ENCODE results near the gene FER.
"Not testable (repeated sequence)": the region's sequence is repeated elsewhere in the genome, so short reads cannot be mapped to it uniquely, and the experiment has no call there.

FER gene

DNA sequence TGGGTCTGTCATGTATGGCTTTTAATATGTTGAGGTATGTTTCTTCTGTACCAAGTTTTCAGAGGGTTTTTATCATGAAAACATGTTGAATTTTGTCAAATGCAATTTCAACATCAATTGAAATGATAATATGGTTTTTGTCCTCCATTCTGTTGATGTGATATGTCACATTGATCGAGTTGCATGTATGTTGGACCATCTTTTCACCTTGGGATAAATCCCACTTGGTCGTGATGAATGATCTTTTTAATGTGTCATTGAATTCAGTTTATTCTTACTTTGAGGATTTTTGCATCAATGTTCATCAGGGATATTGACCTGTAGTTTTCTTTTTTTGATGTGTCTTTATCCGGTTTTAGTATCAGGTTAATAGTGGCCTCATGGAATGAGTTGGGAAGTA lies 373.5 kb downstream of the FER start:
- DNase-seq (ENCODE audit: low spot score), result no peak

DNA sequence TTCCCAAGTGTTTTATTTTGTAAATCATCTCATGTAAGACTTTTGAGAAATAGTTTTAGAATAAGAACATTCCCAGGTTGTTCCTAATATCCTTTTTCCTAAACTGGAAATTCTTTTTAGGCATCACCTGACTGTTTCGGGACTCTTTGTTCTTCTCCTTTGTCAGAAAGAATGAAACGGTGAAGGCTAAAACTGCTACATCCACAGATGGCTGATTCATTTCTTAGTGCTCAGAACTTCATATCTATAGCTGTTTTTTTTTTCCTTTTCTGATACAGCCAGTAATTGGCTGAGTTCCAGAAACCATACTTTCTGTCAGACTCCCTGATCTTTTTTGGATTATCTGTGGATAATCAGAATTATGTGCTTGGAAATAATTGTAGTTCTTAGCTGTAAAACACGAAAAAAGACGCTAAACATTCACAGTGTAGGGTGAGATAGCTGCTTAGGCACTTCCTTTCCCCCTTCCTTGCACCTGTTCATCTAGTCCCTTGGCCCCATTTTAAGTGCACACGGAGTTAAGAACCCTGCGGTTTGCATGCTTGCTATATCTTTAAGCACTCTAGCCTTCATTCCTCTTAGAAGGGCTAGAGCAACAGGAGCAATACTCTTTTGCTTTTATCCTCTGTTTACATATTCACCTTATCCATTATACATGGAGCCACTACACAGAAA lies 378.2 kb downstream of the FER start:
- DNase-seq (ENCODE audit: low spot score), result no peak

DNA sequence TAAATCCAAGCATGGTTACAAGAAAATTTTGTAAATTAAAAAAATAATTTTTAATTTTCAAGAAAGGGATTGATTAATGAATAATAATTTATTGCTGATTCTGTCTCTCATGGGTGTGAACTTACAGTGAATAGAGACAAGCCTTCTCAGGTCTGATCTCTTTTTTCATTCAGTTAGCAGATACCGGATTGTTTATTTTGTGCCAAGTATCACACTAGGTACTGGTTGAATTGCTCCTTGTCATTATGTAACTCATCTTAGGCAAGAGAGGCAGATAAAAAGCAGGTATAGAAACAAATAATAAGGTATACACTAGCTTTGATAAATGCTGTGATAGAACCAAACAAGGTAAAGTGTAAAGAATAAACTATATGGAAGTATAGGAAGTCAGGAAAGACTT lies 378.8 kb downstream of the FER start:
- DNase-seq (ENCODE audit: low spot score), result no peak

DNA sequence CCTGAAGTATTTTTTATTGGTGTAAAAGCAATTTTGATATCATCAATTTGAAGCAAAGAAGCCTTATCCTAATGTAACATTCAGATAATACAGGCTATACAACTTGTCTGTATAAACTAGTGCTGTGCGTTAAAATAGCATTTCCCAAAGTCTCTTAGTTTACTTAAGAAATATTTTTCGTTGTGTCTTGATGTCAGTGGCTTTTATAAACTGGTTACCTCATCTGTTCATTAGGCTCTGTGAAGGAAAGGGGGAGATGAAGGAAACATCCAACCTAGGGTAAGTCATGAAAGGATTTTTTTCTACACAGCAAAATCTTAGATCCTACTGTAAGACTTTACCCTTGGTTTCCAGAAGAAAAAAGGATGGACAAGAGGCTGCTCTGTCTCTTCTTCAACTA lies 389.2 kb downstream of the FER start:
- no peak for DNase-seq (ENCODE audit: low spot score)

DNA sequence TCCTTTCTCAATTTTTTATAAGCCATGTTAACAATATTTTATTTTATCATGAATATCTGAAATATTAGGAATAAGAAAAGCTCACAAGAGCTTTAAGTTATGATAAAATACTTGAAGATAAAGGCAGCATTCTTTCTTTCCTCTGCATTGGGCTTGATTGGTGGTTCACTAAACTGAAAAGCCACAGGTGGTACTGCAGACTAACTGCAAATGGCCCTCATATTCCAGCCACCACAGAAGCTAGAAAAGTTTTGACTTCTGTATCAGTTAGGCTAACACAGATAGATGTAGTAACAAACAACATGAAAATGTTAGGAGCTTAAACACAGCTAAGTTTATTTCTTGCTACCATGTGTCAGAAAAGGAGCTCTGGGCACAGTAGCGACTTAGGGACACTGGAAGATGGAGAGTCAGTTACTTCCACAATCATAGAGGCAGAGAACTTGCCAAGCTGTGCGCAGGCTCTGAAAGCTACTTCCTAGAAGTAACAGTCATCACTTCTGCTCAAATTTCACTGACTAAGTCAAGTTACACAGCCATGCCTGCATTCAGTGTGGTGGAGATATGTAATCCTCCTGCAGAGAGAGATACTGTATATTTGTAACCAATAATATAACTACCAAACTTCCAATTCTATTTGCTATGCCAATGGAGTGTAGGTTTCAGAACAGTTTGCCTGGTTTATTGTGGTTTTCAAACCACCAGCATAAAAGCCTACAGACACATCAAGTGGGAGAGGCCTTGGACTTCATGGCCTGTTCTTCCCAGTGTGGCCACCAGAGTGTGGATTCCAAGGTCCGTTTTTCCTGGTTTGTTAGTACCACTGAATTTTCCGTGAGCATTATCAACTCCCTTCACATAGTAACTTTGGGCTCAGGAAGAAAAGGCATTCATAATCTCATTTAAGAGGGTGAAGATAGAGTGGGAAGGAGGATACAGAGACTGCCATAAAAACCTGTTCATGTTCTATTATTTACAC lies 393.8 kb downstream of the FER start:
- no peak for DNase-seq (ENCODE audit: low spot score)

DNA sequence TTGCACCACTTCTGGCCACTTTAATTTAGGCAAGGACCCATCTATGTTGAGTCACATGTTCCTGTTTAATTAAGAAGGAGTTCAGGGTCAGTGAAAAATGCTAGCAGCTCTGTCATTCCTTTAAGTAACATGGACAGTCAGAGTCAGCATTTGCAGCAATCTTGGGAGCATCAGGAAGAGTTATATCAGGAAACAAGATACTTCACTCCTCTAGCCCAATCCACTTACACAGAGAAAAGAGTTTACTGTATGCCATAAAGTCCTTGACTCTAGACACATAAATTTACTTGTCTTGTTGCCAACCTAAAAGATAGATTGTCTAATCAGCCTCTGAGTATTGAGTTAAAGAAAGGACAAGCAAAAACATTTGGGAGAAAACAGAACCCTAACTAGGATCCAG lies 395.3 kb downstream of the FER start:
- no peak for DNase-seq (ENCODE audit: low spot score)

DNA sequence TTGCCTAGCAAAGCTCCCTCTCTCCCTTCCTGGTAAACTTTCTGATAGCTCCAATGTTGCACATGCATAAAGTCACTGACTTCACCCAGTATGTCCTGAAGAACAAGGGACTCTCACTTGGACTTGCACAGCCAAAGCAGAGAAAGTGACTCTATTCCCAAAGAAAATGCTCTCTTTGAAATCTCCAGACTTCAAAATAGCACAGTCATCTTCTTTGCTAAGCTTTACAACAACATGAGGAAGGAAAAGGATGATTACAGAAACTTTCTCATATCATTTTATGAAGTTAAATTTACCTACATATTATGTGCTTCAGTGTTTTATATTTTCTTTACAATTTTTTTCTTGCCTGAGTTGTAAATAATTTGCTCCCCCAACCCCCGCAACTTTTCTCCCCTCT lies 397.4 kb downstream of the FER start:
- no peak for DNase-seq (ENCODE audit: low spot score)

DNA sequence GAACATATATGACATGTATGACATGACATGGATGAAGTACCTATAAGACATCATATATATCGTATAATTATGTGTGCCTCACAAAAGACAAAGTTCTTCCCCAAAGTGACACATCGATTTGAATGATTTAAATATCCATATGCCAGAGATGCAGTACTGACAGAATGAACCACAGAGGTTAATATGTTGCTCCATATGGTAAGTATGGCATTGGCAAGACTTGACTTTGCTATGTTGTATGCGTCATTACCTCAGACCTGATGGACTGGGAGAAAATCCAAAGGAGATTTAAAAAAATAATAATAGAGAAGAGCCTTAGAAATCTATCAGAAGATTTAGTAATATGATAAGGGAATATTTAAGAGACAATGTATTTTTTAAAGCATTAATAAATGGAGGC lies 398.9 kb downstream of the FER start:
- no peak for DNase-seq (ENCODE audit: low spot score)

DNA sequence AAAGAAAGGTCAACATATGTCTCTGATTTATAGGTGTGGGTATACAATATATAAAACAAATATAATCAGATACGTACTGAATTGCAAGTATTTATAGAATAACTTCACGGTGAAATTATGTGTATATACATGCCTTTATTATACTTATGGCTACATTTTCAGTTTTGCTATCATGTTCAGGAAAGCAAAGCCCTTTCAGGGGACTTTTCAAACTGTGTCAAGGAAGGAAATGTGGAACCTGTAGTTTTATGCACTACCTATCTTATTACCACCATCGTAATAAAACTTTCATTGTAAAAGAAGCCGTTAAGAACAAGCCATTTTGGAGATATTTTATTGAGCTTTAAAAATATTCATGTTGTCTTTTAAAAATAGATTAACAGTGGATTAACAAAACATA lies 404.9 kb downstream of the FER start:
- DNase-seq (ENCODE audit: low spot score), result no peak

DNA sequence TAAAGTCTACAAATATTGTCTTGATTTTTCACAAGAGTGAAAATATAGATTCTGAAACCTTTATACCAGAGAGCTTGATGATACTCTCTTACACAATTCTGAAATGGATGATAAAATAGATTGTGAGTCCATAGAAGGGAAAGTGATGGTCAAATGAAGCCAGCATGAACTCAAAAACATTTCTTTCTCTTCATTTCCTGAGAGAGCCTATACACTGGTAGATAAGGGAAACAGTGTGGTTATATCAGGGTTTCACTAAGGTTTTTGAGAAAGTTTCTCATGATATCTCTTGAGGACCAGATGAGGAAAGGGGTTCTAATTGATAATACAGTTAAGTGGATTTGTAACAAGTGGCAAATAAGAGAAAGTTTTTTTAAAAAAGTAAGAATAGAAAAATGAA lies 407.9 kb downstream of the FER start:
- DNase-seq (ENCODE audit: low spot score), result no peak

DNA sequence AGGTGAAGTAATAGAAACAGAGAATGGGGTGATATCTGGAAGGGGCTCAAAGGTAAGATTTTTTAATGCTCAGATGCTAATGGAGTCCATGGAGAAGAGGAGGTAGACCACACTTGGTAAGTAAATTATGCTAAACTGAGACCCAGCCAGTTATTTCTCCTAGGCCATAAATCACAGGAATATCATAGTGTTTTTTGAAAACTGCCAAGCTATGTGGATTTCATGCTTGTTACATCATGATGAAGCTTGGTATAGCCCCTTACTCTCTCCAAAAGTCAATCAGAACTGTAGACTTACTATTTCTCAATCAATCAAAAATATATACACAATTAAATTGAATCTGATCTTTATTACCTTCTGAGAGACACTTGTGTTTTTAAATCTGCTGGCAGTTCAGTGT lies 409.2 kb downstream of the FER start:
- no peak for DNase-seq (ENCODE audit: low spot score)

DNA sequence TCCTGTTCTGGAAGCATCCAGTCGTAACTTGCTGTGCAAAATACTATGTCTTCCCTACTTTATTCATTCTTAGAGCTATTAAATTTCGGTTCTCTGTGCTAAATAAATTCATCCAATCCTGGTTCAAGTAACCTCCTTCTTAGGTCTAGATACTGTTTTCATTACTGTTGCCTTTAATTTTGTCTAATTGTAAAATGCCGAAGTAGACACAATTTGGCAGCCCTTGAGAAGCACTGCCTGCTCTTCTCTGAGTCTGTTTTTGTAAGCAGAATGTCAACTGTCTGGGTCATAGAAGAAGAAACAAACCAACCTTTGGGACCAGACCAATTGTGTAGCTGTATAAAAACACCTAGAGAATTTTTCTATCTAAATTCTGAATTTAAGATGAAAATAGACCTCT lies 412.8 kb downstream of the FER start:
- no peak for DNase-seq (ENCODE audit: low spot score)

DNA sequence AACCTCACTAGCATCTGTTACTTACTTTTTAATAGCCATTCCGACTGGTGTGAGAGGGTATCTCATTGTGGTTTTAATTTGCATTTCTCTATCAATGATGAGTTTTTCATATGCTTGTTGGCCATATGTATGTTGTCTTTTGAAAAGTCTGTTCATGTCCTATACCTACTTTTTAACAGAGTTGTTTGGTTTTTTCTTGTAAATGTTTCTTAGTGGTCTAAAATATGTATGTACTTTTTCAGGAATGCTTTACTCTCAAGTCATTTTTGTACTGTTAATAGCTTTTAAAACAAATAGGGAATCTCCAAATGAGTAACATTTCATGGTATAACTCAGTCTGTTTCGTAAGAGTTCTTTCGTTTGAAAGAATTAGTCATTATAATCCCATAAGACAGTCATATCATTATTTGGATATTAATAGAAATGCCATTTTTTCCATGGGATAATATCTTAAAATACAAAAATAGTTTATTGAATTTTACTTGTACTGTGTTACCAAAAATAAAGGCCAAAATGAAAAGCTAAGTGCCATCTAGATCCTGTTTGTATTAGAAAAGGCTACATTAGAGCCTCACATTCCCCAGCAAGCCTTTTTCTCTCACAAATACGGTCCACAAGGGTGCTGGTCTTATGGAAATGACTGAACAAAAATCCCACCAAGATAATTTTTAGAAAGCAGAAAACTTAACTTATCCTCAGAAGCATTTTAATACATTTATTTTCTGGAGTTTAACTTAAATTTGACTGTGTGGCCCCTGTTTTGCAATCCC lies 414.4 kb downstream of the FER start:
- DNase-seq (ENCODE audit: low spot score), result no peak

DNA sequence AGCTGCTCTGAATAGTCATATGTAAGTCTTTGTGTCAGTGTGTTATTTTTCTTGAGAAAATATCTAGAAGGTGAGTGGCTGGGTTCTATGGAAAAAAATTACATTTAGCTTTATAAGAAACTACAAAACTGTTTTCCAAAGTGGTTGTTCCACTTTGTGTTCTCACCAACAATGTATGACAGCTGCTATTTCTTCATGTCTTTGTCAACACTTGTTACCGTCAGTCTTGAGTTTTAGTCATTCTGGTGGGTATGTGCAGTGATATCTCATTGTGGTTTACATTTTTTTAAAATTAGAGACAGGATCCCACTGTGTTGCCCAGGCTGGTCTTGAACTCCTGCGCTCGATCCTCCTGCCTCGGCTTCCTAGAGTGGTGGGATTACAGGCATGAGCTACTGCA lies 415.6 kb downstream of the FER start:
- no peak for DNase-seq (ENCODE audit: low spot score)

DNA sequence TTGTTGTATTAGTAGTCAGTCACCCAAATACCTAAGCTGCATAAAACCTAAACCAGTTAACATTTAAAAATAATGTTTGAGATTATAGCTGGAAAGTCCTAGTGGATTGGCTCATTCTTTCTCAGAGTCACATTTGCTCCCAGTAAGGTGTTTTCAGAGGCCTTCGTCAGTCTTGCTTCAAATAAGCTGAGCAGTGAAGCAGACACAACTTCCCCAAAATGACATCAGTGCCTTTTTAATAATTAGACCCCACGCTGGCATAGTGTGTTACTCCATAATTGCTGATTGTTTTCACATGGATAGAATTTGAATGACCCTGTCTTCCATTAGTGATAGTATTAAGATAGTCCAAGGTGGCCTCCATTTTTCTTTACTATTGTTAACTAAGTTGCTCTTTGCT lies 416.3 kb downstream of the FER start:
- DNase-seq (ENCODE audit: low spot score), result no peak

DNA sequence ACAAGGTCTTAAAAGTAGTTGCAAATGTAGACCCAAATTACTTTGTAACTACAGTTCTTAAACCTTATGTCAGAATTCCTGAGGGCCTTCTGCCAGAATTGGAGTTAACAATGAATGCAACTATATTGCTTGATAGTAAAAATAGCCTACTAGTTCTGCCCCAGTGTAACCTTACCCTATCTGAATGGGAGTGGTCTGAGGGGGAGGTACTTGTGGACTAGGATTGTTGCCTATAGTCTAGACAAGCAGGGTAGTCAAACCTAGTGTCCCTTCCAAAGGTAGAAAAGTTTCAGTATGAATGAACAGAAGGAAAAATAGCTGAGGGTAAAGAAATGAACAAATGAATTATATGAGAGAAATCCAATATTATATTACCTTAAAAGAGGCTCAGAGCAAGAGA lies 419.9 kb downstream of the FER start:
- DNase-seq (ENCODE audit: low spot score), result no peak

DNA sequence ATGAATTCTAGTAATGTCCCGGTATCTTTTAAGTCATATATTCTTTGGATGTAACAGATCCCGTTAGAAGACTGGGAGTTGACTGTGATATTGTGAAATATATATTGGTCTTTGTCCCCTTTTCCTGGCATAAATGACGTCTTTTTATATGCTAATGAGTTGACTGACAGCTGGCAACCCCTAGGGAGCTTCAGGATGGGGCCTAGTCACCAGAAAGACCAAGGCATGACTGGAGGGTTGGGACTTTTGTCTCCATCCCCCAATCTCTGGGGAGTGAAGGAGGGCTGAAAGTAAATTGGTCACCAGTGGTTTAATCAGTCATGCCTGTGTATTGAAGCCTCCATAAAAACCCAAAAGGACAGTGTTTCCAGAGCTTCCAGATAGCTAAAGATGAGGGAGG lies 420.5 kb downstream of the FER start:
- DNase-seq (ENCODE audit: low spot score), result no peak

DNA sequence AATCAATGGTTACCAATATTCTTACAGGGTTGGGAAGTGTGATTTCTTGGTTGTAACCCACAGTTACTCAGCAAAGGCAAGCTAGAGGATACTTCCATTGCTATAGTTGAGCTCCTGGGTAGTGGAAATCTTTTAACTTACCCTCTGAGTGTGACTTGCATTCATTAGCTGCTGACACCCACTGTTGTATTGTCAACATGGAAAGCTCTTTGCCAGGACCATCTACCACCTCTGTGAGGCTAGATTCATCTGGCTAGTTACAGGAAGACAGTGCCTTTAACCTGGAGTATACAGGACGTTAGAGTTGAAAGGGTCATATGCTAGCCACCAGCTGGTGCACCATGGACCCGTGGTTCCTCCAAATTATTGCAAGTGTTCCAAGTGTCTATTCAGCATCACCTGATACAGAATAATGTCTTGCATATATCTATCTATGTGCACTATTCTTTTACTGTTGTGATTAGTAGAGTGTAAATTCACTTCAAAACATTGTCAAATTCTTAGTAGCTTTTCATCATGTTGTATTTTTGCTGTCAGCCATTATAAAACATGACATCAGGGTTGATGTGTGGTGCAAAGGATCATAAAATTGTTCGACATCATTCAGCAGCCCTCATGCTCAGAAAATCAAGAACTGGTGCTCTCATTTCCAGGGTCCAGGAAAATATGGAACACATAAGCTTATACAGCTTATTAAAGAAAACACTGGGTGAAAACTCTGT lies 423.1 kb downstream of the FER start:
- no peak for DNase-seq (ENCODE audit: low spot score)

DNA sequence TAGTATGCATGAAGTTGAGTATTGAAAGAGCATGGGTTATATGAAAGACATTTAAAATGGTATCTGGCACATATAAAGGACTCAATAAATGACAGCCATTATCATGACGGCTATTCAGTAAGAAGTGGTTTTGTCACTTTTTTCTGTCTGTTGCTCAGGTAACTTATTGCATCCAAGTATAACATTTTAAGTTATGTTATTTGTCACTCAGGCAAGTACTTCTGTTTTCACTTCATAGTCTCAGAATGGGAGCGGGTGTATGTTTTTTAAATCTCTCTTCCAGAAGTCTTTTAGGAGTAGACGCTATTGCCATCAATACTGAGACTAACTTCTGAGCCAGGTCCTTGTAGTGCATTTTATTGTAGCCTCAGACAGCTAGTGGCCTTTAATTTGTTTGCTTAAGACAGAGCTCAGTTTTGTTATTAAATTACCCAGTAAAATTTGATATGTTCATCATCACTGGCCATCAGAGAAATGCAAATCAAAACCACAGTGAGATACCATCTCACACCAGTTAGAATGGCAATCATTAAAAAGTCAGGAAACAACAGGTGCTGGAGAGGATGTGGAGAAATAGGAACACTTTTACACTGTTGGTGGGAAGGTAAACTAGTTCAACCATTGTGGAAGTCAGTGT lies 423.9 kb downstream of the FER start:
- DNase-seq (ENCODE audit: low spot score), result not testable (repeated sequence)

DNA sequence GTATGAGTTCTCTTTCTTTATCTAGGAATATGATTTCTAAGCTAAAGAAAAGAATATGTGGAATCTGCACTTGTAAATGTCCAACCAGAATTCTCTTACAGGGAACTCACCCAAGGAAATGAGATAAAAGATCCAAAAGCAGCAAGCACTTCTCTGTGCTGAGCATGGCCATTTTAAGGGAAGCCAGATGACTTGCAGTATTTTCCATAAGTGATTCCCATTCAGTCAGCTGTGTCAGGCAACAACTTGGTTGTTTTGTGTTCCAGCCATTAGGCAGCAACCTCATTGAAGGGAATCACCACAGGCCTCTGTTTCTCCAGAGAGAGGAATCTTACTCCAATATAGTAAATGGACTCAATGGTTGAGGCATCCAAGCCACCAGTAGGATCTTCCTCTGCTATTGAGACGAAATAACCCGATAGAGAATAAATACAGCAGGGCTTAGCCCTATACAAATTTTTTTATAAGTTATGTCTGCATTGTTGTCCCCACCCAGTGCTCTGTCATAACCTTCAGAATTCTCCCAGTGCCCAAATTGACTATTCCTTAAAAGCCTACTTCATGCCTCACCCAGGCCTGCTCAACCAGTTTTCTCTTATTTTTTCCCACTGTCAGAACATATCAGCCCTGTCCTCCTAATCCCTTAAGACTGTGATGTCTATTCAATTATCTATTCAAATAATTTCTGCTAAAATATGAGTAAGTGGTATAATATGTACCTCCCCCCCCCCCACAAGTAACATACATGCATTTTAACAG lies 425.5 kb downstream of the FER start:
- no peak for DNase-seq (ENCODE audit: low spot score)

DNA sequence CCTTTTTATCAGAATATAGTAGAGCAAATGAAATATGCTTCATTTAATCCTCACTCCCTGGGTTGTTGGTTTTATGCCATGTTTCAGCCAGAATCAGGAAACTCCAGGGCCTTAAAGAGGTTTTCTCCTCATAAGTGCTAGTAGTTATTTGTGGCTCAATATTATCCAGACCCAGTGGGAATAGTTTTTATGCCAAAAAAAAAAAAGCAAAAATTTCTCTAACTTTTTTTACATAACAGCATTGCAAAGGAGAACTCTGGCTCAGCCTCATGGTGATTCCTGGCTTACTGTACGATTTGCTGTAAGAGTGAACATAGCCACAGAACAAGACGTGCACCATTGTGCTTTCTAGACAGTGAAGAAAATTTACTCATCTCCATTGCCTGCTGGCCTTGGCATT lies 429.5 kb downstream of the FER start:
- DNase-seq (ENCODE audit: low spot score), result no peak
